Head of caudate nucleus (tissue), 42 donors: ENCODE measurements around the gene ZNF263.
"Not testable (repeated sequence)": the region's sequence is repeated elsewhere in the genome, so short reads cannot be mapped to it uniquely, and the experiment has no call there.

Experiments used
- DNase-seq, 42 donors: peaks; one replicate each; pipeline versions ENCODE4 v3.0.0 to v3.0.0-alpha.2; 2020 to 2021; ENCODE audit warnings: mixed read lengths in 7 of 42
- intact Hi-C: fragments of 100-400 bp; cut with DNase I; formaldehyde crosslinking; loops from one replicate; pipeline ENCODE4 v1.15.0; 2022

Gene ZNF263

DNA sequence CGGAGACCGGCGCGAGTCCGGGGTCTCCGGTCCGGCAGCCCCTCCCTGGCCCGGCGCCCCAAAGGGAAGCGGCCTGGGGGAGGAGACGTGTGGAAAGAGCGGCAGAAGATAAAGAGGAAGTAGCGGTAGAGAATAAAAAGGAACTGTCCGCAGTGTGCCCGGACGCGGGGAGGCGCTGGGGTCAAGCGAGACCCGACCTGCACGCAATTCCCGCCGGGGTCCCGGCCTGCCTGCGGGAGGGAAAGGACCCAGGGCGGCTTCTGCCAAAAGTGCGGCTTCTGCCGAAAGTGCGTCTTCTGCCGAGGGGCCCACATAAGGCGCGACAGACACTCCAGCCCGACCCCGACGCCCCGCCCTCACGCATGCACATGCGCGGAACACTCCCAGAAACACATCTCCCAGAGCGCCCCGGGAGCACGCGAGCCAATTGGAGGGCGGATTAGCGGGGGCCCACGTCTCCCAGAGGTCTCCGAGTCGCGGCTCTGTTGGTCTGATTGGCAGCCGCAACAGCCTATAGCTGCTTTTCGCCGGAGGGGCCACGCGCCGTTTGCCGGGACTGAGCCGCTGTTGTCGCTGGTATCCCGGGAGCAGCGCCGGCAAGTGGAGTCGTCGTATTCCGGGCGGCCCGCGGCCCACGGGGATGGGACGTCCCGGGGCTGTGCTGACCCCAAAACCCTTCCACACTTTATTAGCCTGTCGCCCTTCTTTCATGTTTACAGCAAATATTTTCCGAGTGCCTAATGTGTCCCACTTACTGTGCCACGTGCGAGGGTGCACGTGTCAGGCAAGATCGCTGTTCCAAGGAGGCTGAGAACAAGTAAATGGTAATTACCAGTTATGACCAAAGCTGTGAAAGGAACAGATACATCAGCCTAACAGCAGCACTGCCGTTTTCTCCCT lies 18.9 kb upstream of the ZNF263 start:
- DNase-seq = peak; percentile 98 to 100 (median 99)
- intact Hi-C loops = loop anchor here (1.0 to 10.0 kb wide), 3 partner anchors 18 to 236 kb away; partner anchors contain the start of gene CLUAP1

GRCh38 chr16:3266873-3267537 lies 16.3 kb upstream of the ZNF263 start:
- intact Hi-C loops = loop anchor here (10.0 kb wide), 1 partner anchor 188 kb away; no protein-coding TSS in a partner anchor
- DNase-seq = peak in 21 of 42 donors; percentile 8 to 56 (median 26)

DNA sequence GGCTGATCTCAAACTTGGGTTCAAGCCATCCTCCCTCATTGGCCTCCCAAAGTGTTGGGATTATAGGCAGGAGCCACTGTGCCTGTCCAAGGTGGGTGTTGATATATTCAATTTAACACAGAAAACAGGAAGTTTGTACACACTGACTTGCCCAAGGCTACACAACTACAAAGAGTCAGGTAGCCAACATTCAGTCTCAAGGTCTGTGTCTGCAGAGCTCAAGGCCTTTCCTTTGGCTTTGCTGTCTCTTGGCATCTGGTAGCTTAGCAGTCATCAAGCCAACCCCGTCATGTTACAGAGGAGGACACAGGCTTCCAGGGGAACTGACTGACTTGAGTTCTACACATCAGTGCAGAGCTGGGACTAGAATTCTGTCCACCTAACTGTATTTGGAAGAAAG lies 15.0 kb upstream of the ZNF263 start:
- DNase-seq = no peak
- intact Hi-C loops = loop anchor here (10.0 kb wide), 1 partner anchor 187 kb away; no protein-coding TSS in a partner anchor

GRCh38 chr16:3270718-3271117 lies 12.6 kb upstream of the ZNF263 start:
- intact Hi-C loops, DNase-seq: not testable (repeated sequence)

- intact Hi-C loops, DNase-seq: not testable (repeated sequence)
These were observed 12.0 kb upstream of the ZNF263 start for GRCh38 chr16:3271281-3271680.

DNA sequence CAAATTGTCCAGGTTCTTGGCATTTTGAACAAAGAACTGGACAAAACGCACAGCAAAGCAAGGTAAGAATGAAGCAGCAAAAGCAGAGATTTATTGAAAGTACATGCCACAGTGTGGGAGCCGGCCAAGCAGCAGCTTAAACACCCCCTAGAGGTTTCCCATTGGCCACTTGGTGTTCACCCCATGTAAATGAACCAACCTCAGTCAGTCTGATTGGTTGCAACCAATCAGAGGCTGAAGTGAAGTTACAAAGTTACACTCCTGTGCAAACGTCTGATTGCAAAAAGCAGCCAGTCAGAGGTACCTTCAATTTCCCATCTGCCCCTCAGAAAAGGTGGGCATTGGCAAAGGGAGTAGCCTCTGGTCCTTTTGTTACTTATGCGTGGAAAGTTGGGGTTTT lies 8.8 kb upstream of the ZNF263 start:
- DNase-seq = no peak
- intact Hi-C loops = no loop called here

DNA sequence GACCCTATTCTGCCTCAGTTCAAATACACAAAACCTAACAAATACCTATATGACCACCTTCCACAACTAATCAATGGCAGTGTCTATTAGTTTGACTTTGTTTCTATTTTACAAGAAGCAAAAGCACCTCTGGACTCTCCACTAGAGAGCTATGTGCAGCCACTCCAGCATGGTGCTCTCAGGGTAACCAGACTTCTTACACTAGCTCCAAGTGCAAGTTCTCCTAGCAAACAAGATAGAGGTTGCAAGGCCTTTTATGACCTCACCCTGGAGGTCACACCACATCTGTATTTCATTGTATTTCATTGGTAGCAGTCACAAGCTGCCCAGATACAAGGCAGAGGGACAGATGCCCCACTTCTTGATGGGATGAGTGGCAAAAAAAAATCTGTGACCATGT lies 8.3 kb upstream of the ZNF263 start:
- intact Hi-C loops = no loop called here

GRCh38 chr16:3276679-3277078 lies 6.6 kb upstream of the ZNF263 start:
- peak in 1 of 42 donors; percentile 1 for DNase-seq

More for the DNA sequence above, 8.3 kb upstream of the ZNF263 start:
- no peak for DNase-seq

GRCh38 chr16:3281222-3281820 lies 2.0 kb upstream of the ZNF263 start:
- DNase-seq = no peak
- intact Hi-C loops = no loop called here

More at GRCh38 chr16:3276679-3277078, 6.6 kb upstream of the ZNF263 start:
- intact Hi-C loops = no loop called here

DNA sequence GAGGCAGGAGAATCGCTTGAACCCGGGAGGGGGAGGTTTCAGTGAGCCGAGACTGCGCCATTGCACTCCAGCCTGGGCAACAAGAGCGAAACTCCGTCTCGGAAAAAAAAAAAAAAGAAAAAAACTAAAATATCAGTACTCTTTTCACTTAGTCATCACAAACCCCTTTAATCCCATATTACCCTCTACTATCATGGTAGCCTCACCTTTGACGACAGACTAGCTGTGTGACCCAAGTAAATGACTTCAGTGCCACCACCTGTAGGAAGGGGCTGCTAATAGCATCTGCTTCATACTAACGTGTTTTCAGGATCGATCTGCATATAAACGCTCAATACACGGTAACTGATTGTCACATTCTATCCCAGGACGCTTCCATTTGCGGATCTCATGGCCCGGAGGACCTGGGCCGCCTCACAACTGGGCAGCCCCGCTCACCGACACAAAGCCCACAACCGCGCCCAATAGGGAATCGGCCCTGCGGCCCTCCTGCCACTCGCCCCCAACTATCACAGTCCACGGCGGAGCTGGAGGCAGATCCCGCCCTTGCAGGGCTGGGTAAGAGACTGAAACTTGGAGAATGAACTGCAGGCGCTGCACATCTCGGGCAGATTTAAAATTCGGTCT lies 1.1 kb upstream of the ZNF263 start:
- intact Hi-C loops = loop anchor here (1.0 kb wide), 1 partner anchor 18 kb away; no protein-coding TSS in a partner anchor
- DNase-seq = peak in 3 of 42 donors; percentile 23 to 31 (median 27)

DNA sequence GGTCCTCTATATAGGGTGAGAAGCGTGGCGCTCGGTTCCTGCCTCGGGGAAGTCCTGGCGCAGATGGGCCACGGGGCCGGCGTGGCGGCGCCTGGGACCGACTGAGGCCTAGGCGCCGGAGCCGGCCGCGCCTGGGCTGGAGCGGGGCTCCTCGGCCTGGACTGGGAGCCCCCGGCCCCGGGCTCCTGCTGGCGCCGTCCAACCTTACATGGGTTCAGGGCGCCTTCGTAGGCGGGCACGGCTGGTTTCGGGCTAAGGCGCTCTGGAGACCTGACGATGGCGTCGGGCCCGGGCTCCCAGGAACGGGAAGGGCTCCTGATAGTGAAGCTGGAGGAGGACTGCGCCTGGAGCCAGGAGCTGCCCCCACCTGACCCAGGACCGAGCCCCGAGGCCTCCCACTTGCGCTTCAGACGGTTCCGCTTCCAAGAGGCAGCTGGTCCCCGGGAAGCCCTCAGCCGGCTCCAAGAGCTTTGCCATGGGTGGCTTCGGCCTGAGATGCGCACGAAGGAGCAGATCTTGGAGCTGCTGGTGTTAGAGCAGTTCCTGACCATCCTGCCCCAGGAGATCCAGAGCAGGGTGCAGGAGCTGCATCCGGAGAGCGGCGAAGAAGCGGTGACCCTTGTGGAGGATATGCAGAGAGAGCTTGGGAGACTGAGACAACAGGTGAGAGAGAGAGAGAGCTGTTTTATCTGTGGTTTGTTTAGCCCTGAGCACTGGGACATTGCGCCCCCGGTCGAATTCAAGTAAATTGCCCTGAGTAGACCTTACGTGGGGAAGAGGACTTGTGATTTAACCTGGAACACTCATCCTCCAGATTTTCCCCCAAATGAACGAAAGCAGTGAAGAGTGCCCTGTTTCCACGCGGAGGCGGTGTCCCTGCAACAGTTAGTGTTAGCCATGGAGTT lies 504 bp downstream of the ZNF263 start:
- intact Hi-C loops = no loop called here
- peak in 6 of 42 donors; percentile 15 to 46 (median 40) for DNase-seq

GRCh38 chr16:3285131-3285530 lies 1.8 kb downstream of the ZNF263 start:
- no peak for DNase-seq
- intact Hi-C loops = no loop called here

GRCh38 chr16:3289998-3290673 lies 6.8 kb downstream of the ZNF263 start:
- intact Hi-C loops = loop anchor here (10.0 kb wide), 1 partner anchor 115 kb away; the partner anchor contains the start of genes ZNF174 and ZSCAN32
- DNase-seq = no peak

DNA sequence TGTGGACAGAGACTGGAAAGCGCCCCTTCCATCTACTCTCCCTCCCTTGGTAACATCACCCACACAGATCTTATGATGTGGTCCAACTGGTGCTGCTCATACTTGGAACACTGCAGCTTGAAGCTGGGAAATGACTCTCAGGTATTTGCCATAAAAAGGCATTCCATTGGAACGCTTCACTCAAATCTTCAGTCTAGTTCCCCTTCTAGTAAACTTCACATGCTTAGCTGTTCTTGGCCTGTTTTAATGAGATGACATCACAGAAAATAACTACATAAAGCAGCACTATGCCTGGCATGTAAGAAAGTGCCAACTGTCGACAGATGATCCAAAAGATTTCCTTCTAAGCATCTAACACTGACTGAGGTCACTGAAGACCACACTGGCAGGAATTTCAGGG lies 9.3 kb downstream of the ZNF263 start:
- no peak for DNase-seq
- intact Hi-C loops = loop anchor here (10.0 kb wide), 1 partner anchor 112 kb away; the partner anchor contains the start of genes ZNF174 and ZSCAN32

DNA sequence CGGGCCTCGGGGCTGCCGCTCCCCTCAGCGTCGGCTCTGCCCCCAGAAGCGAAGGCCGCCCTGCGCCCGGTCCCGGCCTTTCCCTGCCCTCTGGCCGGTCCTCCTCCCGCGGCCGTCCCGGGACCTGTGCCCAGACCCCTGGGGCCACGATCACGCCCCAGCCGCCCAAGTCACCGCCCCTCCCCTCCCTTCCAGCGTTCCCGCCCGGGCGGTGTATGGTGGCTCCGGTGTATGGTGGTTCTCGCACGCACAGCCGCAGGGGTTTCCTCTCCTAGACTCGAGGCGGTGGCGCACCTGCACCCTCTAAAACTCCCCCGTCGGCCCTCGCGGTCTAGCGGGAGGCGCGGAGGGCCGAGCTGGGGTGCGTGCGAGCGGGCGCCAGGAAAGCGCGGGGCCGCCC lies 11.9 kb downstream of the ZNF263 start:
- intact Hi-C loops = loop anchor here (10.0 kb wide), 1 partner anchor 110 kb away; the partner anchor contains the start of genes ZNF174 and ZSCAN32
- no peak for DNase-seq

DNA sequence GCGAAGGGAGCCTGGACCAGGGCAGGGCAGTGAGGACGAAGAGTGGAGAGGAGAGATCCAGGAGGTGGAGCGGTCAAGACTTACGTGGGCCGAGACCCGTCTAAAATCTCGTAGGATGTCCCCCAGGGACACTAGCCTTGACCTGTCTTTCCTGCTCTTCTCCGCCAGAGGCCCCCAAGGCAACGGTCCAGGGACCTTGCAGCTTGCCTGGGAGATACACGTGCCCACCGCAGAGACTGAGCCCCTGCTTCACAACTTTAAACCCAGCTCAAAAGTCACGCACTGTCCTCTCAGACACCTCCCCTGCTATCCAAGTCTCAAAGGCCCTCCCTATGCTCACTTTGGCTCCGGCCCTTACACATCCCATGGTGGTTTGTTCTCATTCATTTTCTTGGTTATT lies 12.5 kb downstream of the ZNF263 start:
- intact Hi-C loops = loop anchor here (10.0 kb wide), 1 partner anchor 109 kb away; the partner anchor contains the start of genes ZNF174 and ZSCAN32
- peak in 15 of 42 donors; percentile 7 to 56 (median 29) for DNase-seq

DNA sequence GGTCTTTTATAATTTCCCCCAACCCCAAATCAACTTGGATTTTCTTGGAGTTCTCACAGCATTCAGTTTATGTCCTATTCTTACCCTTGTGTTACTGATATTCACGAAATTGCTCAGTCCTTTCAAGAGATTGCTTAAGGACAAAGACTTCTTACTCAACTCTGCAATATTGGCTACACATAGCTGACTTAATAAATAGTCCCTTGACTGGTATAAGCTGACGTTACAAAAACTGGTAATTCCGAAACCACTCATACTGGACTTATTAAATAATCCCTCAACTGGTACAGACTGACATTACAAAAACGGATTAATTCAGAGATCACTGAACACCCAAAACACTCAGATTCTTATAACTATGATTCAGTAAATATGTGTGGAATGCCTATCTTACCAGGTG lies 21.1 kb downstream of the ZNF263 start:
- DNase-seq = no peak
- intact Hi-C loops = loop anchor here (10.0 kb wide), 1 partner anchor 150 kb away; no protein-coding TSS in a partner anchor
